ENCODE data around the gene FAU. TPM values are rescaled to one million over a fixed set of nuclear protein-coding genes. Genes with fewer than 3 reads are reported as not detected.

The FAU gene
- total and polyA plus RNA-seq, 2 experiments from 2014 or later = 546 to 1,183 TPM

DNA sequence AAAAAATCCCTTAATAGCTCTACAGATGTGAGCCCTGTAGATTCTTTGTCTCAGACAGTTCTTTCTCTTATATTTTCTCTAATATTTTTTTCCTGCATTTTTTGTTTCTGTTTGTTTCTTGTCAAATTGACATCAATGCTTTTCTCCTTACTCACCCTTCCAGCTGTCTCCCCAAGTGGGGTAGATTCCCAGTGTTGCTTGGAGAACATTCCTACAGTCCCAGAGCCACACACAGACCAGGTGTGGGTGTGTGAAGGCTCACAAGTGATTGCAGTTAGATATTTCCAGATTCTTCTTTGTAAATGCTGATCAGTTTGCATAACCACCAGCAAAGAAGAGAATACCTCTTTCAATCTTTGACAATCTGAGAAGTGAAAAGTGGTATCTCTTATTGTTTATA is 18.5 kb downstream of the FAU start:
- Histone ChIP-seq H3K36me3 (peaks cover 2% of the 10 kb centered on the region), H3K4me1 (ENCODE audit: low read depth) (no peaks in the 10 kb centered on the region), H3K27ac (no peak overlapping the region), H3K27me3 (no peaks in the 10 kb centered on the region), H3K9me3 (ENCODE audit: low read depth) (no peaks in the 10 kb centered on the region), H3K4me3 (no peak overlapping the region)
- TF ChIP-seq, protein P1, sequence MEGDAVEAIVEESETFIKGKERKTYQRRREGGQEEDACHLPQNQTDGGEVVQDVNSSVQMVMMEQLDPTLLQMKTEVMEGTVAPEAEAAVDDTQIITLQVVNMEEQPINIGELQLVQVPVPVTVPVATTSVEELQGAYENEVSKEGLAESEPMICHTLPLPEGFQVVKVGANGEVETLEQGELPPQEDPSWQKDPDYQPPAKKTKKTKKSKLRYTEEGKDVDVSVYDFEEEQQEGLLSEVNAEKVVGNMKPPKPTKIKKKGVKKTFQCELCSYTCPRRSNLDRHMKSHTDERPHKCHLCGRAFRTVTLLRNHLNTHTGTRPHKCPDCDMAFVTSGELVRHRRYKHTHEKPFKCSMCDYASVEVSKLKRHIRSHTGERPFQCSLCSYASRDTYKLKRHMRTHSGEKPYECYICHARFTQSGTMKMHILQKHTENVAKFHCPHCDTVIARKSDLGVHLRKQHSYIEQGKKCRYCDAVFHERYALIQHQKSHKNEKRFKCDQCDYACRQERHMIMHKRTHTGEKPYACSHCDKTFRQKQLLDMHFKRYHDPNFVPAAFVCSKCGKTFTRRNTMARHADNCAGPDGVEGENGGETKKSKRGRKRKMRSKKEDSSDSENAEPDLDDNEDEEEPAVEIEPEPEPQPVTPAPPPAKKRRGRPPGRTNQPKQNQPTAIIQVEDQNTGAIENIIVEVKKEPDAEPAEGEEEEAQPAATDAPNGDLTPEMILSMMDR (IDR thresholded peaks at IDR 0.05; ENCODE audit: low read depth, low read length) = no peak
- no peak for DNase-seq (ENCODE audit: low read depth in 1 of 2, low spot score in 1 of 2)

DNA sequence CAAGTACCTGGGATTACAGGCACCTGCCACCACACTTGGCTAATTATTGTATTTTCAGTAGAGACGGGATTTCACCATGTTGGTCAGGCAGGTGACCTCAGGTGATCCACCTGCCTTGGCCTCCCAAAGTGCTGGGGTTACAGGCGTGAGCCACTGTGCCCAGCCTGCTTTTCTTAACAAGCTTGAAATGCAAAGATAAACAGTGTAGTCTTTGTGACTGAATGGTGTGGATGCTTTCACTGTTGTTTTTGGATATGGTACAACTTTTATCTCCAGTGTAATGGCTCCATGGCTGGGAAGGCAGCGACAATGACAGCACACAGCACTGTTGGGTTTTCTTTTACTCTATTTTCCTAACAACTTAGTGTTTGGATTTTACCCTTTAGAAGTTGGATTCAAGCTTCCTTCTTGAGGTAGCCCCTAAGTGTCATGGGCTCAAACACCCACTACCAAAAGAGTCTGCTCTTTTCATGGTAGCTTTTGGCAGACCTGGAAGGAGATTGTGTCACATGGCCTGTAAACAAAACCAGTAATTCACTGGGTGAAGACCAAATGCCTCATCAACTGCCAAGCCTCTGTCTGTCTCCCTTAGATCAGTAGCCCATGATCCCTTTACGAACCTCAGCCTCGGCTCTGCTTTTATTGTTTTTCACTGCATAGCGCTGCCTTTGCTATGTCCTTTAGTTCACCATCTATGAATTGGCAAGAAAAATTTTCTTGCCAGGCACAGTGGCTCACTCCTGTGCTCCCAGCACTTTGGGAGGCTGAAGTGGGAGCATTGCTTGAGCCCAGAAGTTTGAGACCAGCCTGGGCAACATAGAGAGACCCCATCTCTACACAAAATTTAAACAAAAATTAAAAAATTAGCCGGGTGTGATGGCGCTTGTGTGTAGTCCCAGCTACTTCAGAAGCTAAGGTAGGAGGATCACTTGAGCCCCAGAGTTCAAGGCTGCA is 19.5 kb downstream of the FAU start:
- TF ChIP-seq, protein P1 (IDR thresholded peaks at IDR 0.05; ENCODE audit: low read depth, low read length) = no peak
- Histone ChIP-seq H3K4me3 (no peak overlapping the region), H3K4me1 (ENCODE audit: low read depth) (no peaks in the 10 kb centered on the region), H3K27me3 (no peaks in the 10 kb centered on the region), H3K9me3 (ENCODE audit: low read depth) (no peaks in the 10 kb centered on the region), H3K27ac (no peak overlapping the region), H3K36me3 (peaks cover 4% of the 10 kb centered on the region)
- DNase-seq (ENCODE audit: low read depth in 1 of 2, low spot score in 1 of 2) = peak in 1 of 2 donors; percentile 39

DNA sequence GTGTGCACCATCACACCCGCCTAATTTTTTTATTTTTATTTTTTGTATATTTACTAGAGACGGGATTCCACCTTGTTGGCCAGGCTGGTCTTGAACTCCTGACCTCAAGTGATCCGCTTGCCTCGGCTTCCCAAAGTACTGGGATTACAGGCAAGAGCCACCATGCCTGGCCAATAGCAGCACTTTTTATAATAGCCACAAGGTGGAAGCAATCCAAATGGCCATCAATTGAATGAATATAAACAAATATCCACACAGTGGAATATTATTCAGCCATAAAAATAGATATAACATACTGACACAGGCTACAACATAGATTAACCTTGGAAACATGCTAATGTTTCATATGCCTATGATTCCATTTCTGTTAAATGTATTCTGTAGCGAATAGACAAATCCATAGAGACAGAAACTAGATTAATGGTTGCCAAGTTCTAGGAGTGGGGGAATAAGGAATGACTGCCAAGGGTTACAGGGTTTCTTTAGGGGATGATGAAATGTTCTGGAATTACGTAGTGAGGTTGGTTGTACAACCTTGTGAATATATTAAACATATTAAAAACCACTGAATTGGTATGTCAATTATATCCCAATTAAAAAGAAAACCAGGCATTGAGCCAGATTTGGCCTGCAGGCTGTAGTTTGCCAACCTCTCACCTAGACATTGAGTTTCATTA is 21.1 kb downstream of the FAU start:
- H3K4me1 ChIP-seq (ENCODE audit: low read depth) = peaks cover 5% of the 10 kb centered on the region
- TF ChIP-seq, protein P1 (IDR thresholded peaks at IDR 0.05; ENCODE audit: low read depth, low read length) = peak; percentile 16

DNA sequence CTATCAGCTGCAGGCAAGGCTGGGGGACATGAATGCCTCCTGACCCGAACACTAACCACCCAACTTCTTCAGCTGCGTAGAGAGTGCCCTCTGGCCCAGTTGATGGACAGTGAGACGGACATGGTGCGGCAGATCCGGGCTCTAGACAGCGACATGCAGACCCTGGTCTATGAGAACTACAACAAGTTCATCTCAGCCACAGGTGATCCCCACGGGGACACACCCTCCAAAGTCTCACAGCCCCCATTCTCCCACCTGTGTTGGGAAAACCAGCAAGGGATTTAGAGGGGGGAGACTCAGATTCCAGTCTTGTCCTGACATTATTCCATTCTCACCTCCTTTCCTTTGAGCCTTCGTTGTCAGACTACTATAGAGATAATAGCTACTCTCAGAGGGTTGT is 25.0 kb downstream of the FAU start:
- TF ChIP-seq, protein P1 (IDR thresholded peaks at IDR 0.05; ENCODE audit: low read depth, low read length) = no peak
- peak overlapping the region; percentile 91 for H3K4me3 ChIP-seq
- no peak for DNase-seq (ENCODE audit: low read depth in 1 of 2, low spot score in 1 of 2)
- H3K4me1 ChIP-seq (ENCODE audit: low read depth) = peaks cover 5% of the 10 kb centered on the region
- H3K36me3 ChIP-seq = peaks cover 4% of the 10 kb centered on the region
- H3K27me3 ChIP-seq = no peaks in the 10 kb centered on the region
- peak overlapping the region; percentile 90 for H3K27ac ChIP-seq
- no peaks in the 10 kb centered on the region for H3K9me3 ChIP-seq (ENCODE audit: low read depth)

More for the DNA sequence above, 21.1 kb downstream of the FAU start:
- H3K27me3 ChIP-seq = no peaks in the 10 kb centered on the region
- H3K9me3 ChIP-seq (ENCODE audit: low read depth) = no peaks in the 10 kb centered on the region
- peaks cover 4% of the 10 kb centered on the region for H3K36me3 ChIP-seq
- H3K27ac ChIP-seq = no peak overlapping the region
- no peak overlapping the region for H3K4me3 ChIP-seq
- peak in 1 of 2 donors; percentile 80 for DNase-seq (ENCODE audit: low read depth in 1 of 2, low spot score in 1 of 2)

DNA sequence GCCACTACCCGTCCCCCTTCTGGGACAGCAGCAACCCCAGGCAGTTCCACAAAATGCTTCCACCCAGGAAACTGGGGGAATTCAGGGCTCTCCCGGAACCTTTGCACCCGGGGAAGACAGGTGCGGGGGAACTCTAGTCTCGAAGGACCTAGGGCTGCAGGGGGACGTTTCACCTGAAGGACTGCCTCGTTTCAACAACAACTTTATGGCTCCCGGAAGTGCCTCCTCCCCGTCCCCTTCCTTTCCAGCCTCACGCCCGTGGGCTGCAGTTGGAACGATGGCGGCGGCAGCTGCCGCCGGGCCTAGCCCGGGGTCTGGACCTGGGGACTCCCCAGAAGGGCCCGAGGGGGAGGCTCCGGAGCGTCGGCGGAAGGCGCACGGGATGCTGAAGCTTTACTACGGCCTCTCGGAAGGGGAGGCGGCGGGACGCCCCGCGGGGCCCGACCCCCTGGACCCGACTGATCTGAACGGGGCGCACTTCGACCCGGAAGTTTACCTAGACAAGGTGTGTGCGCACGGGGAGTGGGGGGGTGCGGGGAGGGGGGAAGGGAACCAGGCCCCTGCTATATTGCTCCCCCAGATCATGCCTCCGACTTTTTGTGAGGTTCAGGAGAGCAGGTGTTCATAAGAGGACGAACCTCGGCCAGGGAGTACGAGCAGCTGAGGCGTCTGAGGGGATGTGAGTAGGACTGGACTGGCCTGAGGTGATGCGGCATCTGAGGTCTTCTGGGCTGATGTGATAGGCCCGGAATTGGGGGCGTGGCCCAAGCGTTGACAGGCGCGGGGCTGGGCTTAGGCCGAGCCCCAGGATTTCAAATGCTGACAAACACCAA is 25.7 kb downstream of the FAU start, which contains the start of gene VPS51:
Gene VPS51, plus strand, starts transcription at position 241 of the 833 bp plus-strand sequence. Its CDS starts 37 bp downstream, at position 278.
- H3K27me3 ChIP-seq = no peaks in the 10 kb centered on the region
- H3K4me3 ChIP-seq = peak within 1 kb of the TSS; percentile 91
- peaks cover 5% of the 10 kb centered on the region for H3K4me1 ChIP-seq (ENCODE audit: low read depth)
- peak; percentile 95 for DNase-seq (ENCODE audit: low read depth in 1 of 2, low spot score in 1 of 2)
- H3K9me3 ChIP-seq (ENCODE audit: low read depth) = no peaks in the 10 kb centered on the region
- peak within 1 kb of the TSS; percentile 90 for H3K27ac ChIP-seq
- TF ChIP-seq, protein P1 (IDR thresholded peaks at IDR 0.05; ENCODE audit: low read depth, low read length) = no peak
- H3K36me3 ChIP-seq = peaks cover 4% of the 10 kb centered on the region

Data from cardiac muscle cell (in vitro differentiated cells and primary cell).